CD4-positive, alpha-beta T cell treated with Interleukin-12 subunit alpha and Interleukin-12 subunit beta, for 1 hour (primary cell): Measurements from ENCODE around the gene PTCD2.
"Not testable (repeated sequence)": the region's sequence is repeated elsewhere in the genome, so short reads cannot be mapped to it uniquely, and the experiment has no call there.

Source experiments
- DNase-seq: peaks from one replicate; pipeline ENCODE4 v3.0.0-alpha.2; 2020

Gene PTCD2

GRCh38 chr5:72298136-72298535 lies 22.0 kb upstream of the PTCD2 start:
- DNase-seq = not testable (repeated sequence)

- no peak for DNase-seq
Observed at GRCh38 chr5:72298711-72299110, 21.5 kb upstream of the PTCD2 start.

GRCh38 chr5:72300590-72301339 lies 19.4 kb upstream of the PTCD2 start:
- DNase-seq = no peak

GRCh38 chr5:72301557-72301956 lies 18.6 kb upstream of the PTCD2 start:
- DNase-seq = no peak

- DNase-seq = no peak
Observed at GRCh38 chr5:72302171-72302570, 18.0 kb upstream of the PTCD2 start.

GRCh38 chr5:72305194-72306142 lies 14.7 kb upstream of the PTCD2 start:
- DNase-seq = no peak

- DNase-seq = no peak
Observed at GRCh38 chr5:72307573-72307967, 12.6 kb upstream of the PTCD2 start.

- peak; percentile 96 for DNase-seq
Observed at GRCh38 chr5:72307968-72308852, 12.0 kb upstream of the PTCD2 start.

- DNase-seq = no peak
Observed at GRCh38 chr5:72308853-72309191, 11.4 kb upstream of the PTCD2 start.

- no peak for DNase-seq
Observed at GRCh38 chr5:72313141-72313540, 7.0 kb upstream of the PTCD2 start.

- DNase-seq = no peak
Observed at GRCh38 chr5:72314571-72315172, 5.5 kb upstream of the PTCD2 start.

GRCh38 chr5:72319435-72319975 lies 668 bp upstream of the PTCD2 start:
- not testable (repeated sequence) for DNase-seq

GRCh38 chr5:72324189-72324825 lies 4.1 kb downstream of the PTCD2 start:
- no peak for DNase-seq

GRCh38 chr5:72325566-72326305 lies 5.6 kb downstream of the PTCD2 start:
- no peak for DNase-seq

GRCh38 chr5:72326306-72326649 lies 6.1 kb downstream of the PTCD2 start:
- DNase-seq = no peak

- DNase-seq = no peak
Observed at GRCh38 chr5:72328172-72328571, 8.0 kb downstream of the PTCD2 start.

- DNase-seq = no peak
Observed at GRCh38 chr5:72330712-72331111, 10.5 kb downstream of the PTCD2 start.

- DNase-seq = no peak
Observed at GRCh38 chr5:72337159-72337558, 17.0 kb downstream of the PTCD2 start.

GRCh38 chr5:72338689-72339209 lies 18.6 kb downstream of the PTCD2 start:
- DNase-seq = no peak

GRCh38 chr5:72346398-72346797 lies 26.2 kb downstream of the PTCD2 start:
- no peak for DNase-seq

GRCh38 chr5:72347801-72348308 lies 27.7 kb downstream of the PTCD2 start:
- DNase-seq = no peak
